HCT116 (cell line): Measurements from ENCODE around the gene PDLIM7. TPM values are rescaled to one million over a fixed set of nuclear protein-coding genes. Genes with fewer than 3 reads are reported as not detected.

Experiments used
- ATAC-seq: fragments of 200-7000 bp; cut with Tn5 transposase; 2 replicates; pipeline ENCODE4 v1.9.1; 2020; ENCODE audit warnings: mild to moderate bottlenecking, moderate library complexity
- BruUV-seq: library from RNA; stranded (reverse); fragments of 400-500 nt; replicated peaks from 2 replicates; lab custom pipeline; 2021; lab: Mats Ljungman, UMichigan
- CTCF ChIA-PET: fragments of 300-600 bp; sonication (Branson Sonifier 250); formaldehyde crosslinking; loops from one replicate; lab custom pipeline; 2021; ENCODE audit warnings: antibody characterized with exemption; lab: Charles Lee
- POLR2A ChIA-PET: fragments of 300-600, 350-600 bp; sonication (Branson Sonifier 250); formaldehyde crosslinking; loops from one replicate; lab custom pipeline; 2021; ENCODE audit warnings: antibody characterized with exemption; lab: Charles Lee
- RAD21 ChIA-PET, 2 experiments: fragments of 300-600 bp; sonication (Branson Sonifier 250); formaldehyde crosslinking; loops; one replicate each; lab custom pipeline; 2023; ENCODE audit warnings: low total read pairs in 2 of 2; ENCODE audit not compliant: uncharacterized antibody in 2 of 2, unreplicated experiment in 2 of 2, low non-redundant PET in 1 of 2; lab: Charles Lee
- DNase-seq: peaks from one replicate; pipeline ENCODE4 v3.0.0-alpha.2; 2010; ENCODE audit warnings: low read depth, low spot score
- H2AFZ ChIP-seq: fragments of 200-600 bp; shearing (Covaris generic), sonication (generic); 2 replicates; pipeline ENCODE4 v1.6.1; 2017; ENCODE audit warnings: low read depth, mixed run types, mixed read lengths, antibody characterized with exemption, low read length; ENCODE audit not compliant: poor library complexity, severe bottlenecking
- H3K27ac ChIP-seq: 2 replicates; pipeline ENCODE4 v1.5.1; 2012; ENCODE audit warnings: low read depth, low read length
- H3K27me3 ChIP-seq: fragments of 200-600 bp; sonication (generic); 2 replicates; pipeline ENCODE4 v1.6.1; 2016; ENCODE audit warnings: mixed run types, low read length, mixed read lengths; ENCODE audit not compliant: insufficient read depth
- H3K36me3 ChIP-seq, 2 experiments: fragments of 200-500 bp in 1 of 2; fragments of 200-600 bp in 1 of 2; sonication (Bioruptor generic) in 1 of 2; sonication (generic) in 1 of 2; 2 replicates each; pipeline versions ENCODE4 v1.5.1 to v1.6.1; 2014 to 2016; ENCODE audit warnings: low read length in 2 of 2, inconsistent platforms in 1 of 2, mixed read lengths in 1 of 2, mixed run types in 1 of 2; ENCODE audit not compliant: insufficient read depth in 2 of 2, control insufficient read depth in 1 of 2
- H3K4me1 ChIP-seq, 2 experiments: fragments of 200-600 bp in 1 of 2; sonication (generic) in 1 of 2; 2 replicates each; pipeline versions ENCODE4 v1.5.1 to v1.6.1; 2012 to 2017; ENCODE audit warnings: low read length in 2 of 2, inconsistent platforms in 1 of 2, mild to moderate bottlenecking in 1 of 2, mixed read lengths in 1 of 2, mixed run types in 1 of 2, moderate library complexity in 1 of 2; ENCODE audit not compliant: insufficient read depth in 2 of 2, control insufficient read depth in 1 of 2
- H3K4me2 ChIP-seq: fragments of 200-600 bp; sonication (generic); 2 replicates; pipeline ENCODE4 v1.6.1; 2017; ENCODE audit warnings: mixed run types, low read length, mixed read lengths
- H3K4me3 ChIP-seq, 2 experiments: fragments of 200-600 bp in 1 of 2; sonication (generic) in 1 of 2; replicated peaks in 1 of 2; 2 replicates each; pipeline ENCODE4 v1.5.1; 2011 to 2016; ENCODE audit warnings: low read length in 2 of 2, control low read depth in 1 of 2, low read depth in 1 of 2, mild to moderate bottlenecking in 1 of 2, mixed read lengths in 1 of 2, mixed run types in 1 of 2
- H3K79me2 ChIP-seq: fragments of 200-600 bp; sonication (generic); 2 replicates; pipeline ENCODE4 v1.6.1; 2017; ENCODE audit warnings: mild to moderate bottlenecking, mixed run types, low read length, moderate library complexity, mixed read lengths; ENCODE audit not compliant: insufficient read depth
- H3K9ac ChIP-seq: fragments of 200-600 bp; sonication (generic); 2 replicates; pipeline ENCODE4 v1.6.1; 2016; ENCODE audit warnings: low read length, mixed read lengths
- H3K9me2 ChIP-seq: fragments of 200-600 bp; sonication (generic), shearing (Covaris generic); 2 replicates; pipeline ENCODE4 v1.6.1; 2017; ENCODE audit warnings: mixed run types, mild to moderate bottlenecking, moderate library complexity; ENCODE audit not compliant: insufficient read depth
- H3K9me3 ChIP-seq, 2 experiments: fragments of 200-500 bp in 1 of 2; fragments of 200-600 bp in 1 of 2; sonication (Bioruptor generic) in 1 of 2; sonication (generic) in 1 of 2; 2 replicates each; pipeline ENCODE4 v1.6.1; 2014 to 2017; ENCODE audit warnings: low read length in 2 of 2, mixed read lengths in 2 of 2, inconsistent platforms in 1 of 2, low read depth in 1 of 2, mild to moderate bottlenecking in 1 of 2, mixed run types in 1 of 2, moderate library complexity in 1 of 2; ENCODE audit not compliant: control insufficient read depth in 1 of 2, insufficient read depth in 1 of 2
- H4K20me1 ChIP-seq: fragments of 200-600 bp; sonication (generic), shearing (Covaris generic); 2 replicates; pipeline ENCODE4 v1.6.1; 2017; ENCODE audit warnings: mixed run types, mild to moderate bottlenecking, moderate library complexity; ENCODE audit not compliant: insufficient read depth
- ATF3 ChIP-seq: IDR thresholded peaks from 2 replicates; pipeline ENCODE4 v1.6.1; 2012
- CBX3 ChIP-seq: IDR thresholded peaks from 2 replicates; pipeline ENCODE4 v1.6.1; 2012; ENCODE audit warnings: low read depth
- CTCF ChIP-seq, 3 experiments: fragments of 200-600 bp in 1 of 3; sonication (generic) in 1 of 3; IDR thresholded peaks in 2 of 3; conservative IDR thresholded peaks in 1 of 3; 2 replicates each; pipeline ENCODE4 v1.5.1; 2012 to 2017; ENCODE audit warnings: low read depth in 2 of 3, low read length in 2 of 3, antibody characterized with exemption in 1 of 3, borderline replicate concordance in 1 of 3, control low read depth in 1 of 3, mild to moderate bottlenecking in 1 of 3, mixed read lengths in 1 of 3, mixed run types in 1 of 3, moderate library complexity in 1 of 3; ENCODE audit not compliant: insufficient read depth in 1 of 3
- EGR1 ChIP-seq: IDR thresholded peaks from 2 replicates; pipeline ENCODE4 v1.6.1; 2012; ENCODE audit warnings: low read depth
- EZH2phosphoT487 ChIP-seq: fragments of 200-600 bp; IDR thresholded peaks from 2 replicates; pipeline ENCODE4 v1.6.1; 2018; ENCODE audit warnings: antibody characterized with exemption, borderline replicate concordance
- JUND ChIP-seq: IDR thresholded peaks from 2 replicates; pipeline ENCODE4 v1.6.1; 2012
- POLR2A ChIP-seq: IDR thresholded peaks from 2 replicates; pipeline ENCODE4 v1.7.0; 2011; ENCODE audit warnings: borderline replicate concordance; ENCODE audit not compliant: insufficient read depth, insufficient read length; ENCODE audit errors: extremely low read depth
- POLR2AphosphoS5 ChIP-seq: IDR thresholded peaks from 2 replicates; pipeline ENCODE4 v1.6.1; 2011; ENCODE audit warnings: mild to moderate bottlenecking, low read depth, low read length, moderate library complexity
- RAD21 ChIP-seq: IDR thresholded peaks from 2 replicates; pipeline ENCODE4 v1.6.1; 2012; ENCODE audit warnings: low read depth, mild to moderate bottlenecking
- REST ChIP-seq: IDR thresholded peaks from 2 replicates; pipeline ENCODE4 v1.6.1; 2012; ENCODE audit warnings: low read depth
- SIN3A ChIP-seq: IDR thresholded peaks from 2 replicates; pipeline ENCODE4 v1.6.1; 2012; ENCODE audit warnings: low read depth
- SP1 ChIP-seq: IDR thresholded peaks from 2 replicates; pipeline ENCODE4 v1.6.1; 2012; ENCODE audit warnings: low read depth
- YY1 ChIP-seq: IDR thresholded peaks from 2 replicates; pipeline ENCODE4 v1.6.1; 2011; ENCODE audit warnings: low read length, low read depth, moderate library complexity, mild to moderate bottlenecking; ENCODE audit not compliant: insufficient replicate concordance; ENCODE audit errors: extremely low read depth
- ZFX ChIP-seq: fragments of 450-650 bp; IDR thresholded peaks from 2 replicates; pipeline ENCODE4 v1.6.1; 2017
- ZNF274 ChIP-seq: fragments of 200-500 bp; sonication (Bioruptor generic); IDR thresholded peaks from 2 replicates; pipeline ENCODE4 v1.6.1; 2014; ENCODE audit warnings: mild to moderate bottlenecking, low read depth, low read length, inconsistent platforms
- intact Hi-C: fragments of 100-400 bp; cut with micrococcal nuclease; formaldehyde crosslinking; loops from 2 replicates; pipeline ENCODE4 v1.10.0; 2022
- total RNA-seq: library from RNA; stranded (reverse); gene quantifications from one replicate; pipeline ENCODE4 v1.2.1, GENCODE V29; 2021; ENCODE audit not compliant: unreplicated experiment
- TF ChIP-seq, protein P1 (sequence below): IDR thresholded peaks from 2 replicates; pipeline ENCODE4 v1.6.1; 2011; ENCODE audit warnings: mild to moderate bottlenecking, low read length, moderate library complexity; ENCODE audit not compliant: insufficient replicate concordance; ENCODE audit errors: extremely low read depth

PDLIM7 gene
- total RNA-seq, 1 experiment from 2014 or later: 153 TPM

DNA sequence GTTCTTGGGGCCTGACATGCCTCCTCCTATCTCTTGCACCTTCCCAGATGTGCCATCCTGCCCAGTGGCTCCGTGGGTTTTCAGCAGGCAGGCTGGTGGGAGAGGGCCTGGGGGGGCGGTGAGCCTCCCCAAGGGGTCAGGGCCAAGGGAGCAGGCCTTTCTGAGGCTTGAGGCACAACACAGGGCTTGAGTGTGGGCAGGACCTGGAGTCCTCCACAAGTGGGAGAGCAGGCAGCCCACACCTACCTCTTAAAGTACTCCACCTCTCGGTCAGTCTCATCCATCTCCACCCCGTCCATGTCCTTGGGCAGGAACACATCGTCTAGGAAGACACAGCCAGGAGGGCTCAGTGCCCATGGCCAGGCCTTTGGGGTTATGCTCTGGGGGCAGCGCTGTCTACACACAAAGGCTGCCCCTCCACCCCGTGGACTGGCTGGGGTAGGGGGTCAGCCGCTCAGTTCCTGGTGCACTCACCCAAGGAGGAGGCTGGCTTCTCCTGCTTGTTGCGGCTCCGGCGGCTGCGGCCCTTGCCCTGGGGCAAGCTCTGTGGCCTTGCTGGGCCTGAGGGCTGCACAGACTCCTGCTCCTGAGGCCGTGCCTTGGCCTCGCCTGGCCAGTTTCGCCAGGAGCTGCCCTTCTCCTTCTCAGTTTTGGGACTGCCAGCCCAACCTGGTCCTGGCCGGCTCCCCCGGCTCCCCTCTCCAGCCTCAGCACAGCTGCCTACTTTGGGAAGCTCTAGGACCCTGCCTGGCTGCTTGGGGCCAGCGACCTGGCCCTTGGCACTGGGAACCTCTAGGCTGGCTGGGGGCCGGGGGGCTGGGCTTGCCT lies 26.5 kb upstream of the PDLIM7 start:
- H3K9ac ChIP-seq: no peak overlapping the region
- no peaks in the 10 kb centered on the region for H3K9me3 ChIP-seq
- POLR2A ChIA-PET: no interaction called here
- DNase-seq (no peak), ATAC-seq (no peak)
- no peak overlapping the region for H3K4me3 ChIP-seq
- no peaks in the 10 kb centered on the region for H4K20me1 ChIP-seq
- H3K79me2 ChIP-seq: peaks cover 7% of the 10 kb centered on the region; the same call in 1 of the 2 replicates
- H3K4me2 ChIP-seq: no peak overlapping the region
- no peaks in the 10 kb centered on the region for H3K9me2 ChIP-seq
- no peaks in the 10 kb centered on the region for H3K27me3 ChIP-seq
- CTCF ChIA-PET: no interaction called here
- intact Hi-C loops: no loop called here
- no peak overlapping the region for H3K27ac ChIP-seq
- peaks cover 5 to 9% of the 10 kb centered on the region in 2 experiments; a peak in 3 of 4 replicates for H3K4me1 ChIP-seq
- H2AFZ ChIP-seq: no peak overlapping the region
- TF ChIP-seq RAD21 (no peak), POLR2A (no peak), POLR2AphosphoS5 (no peak), EZH2phosphoT487 (no peak), JUND (no peak), ZFX (no peak), CBX3 (no peak), YY1 (no peak), REST (no peak), EGR1 (no peak), SIN3A (no peak), ATF3 (no peak), CTCF (IDR thresholded peaks at IDR 0.05 in 2 of 3, conservative IDR thresholded peaks at IDR 0.05 in 1 of 3; ENCODE audit: borderline replicate concordance in 1 of 3, insufficient read depth in 1 of 3, low read depth in 2 of 3, low read length in 2 of 3) (no peak), ZNF274 (no peak), SP1 (no peak)
- TF ChIP-seq, protein P1, sequence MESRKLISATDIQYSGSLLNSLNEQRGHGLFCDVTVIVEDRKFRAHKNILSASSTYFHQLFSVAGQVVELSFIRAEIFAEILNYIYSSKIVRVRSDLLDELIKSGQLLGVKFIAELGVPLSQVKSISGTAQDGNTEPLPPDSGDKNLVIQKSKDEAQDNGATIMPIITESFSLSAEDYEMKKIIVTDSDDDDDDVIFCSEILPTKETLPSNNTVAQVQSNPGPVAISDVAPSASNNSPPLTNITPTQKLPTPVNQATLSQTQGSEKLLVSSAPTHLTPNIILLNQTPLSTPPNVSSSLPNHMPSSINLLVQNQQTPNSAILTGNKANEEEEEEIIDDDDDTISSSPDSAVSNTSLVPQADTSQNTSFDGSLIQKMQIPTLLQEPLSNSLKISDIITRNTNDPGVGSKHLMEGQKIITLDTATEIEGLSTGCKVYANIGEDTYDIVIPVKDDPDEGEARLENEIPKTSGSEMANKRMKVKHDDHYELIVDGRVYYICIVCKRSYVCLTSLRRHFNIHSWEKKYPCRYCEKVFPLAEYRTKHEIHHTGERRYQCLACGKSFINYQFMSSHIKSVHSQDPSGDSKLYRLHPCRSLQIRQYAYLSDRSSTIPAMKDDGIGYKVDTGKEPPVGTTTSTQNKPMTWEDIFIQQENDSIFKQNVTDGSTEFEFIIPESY: no peak
- no TSS peak for BruUV-seq
- RAD21 ChIA-PET: no interaction called here
- peaks cover 22 to 31% of the 10 kb centered on the region in 2 experiments; a peak in 3 of 4 replicates for H3K36me3 ChIP-seq
